Upper lobe of right lung (tissue), 1 donor: ENCODE measurements around the gene FAM153A. TPM values are rescaled to one million over a fixed set of nuclear protein-coding genes. Genes with fewer than 3 reads are reported as not detected.
"Not testable (repeated sequence)": the region's sequence is repeated elsewhere in the genome, so short reads cannot be mapped to it uniquely, and the experiment has no call there.

Source experiments
- ATAC-seq: fragments of 200-7000 bp; cut with Tn5 transposase; one replicate; pipeline ENCODE4 v1.9.1; 2020; ENCODE audit warnings: mild to moderate bottlenecking, moderate library complexity
- DNase-seq: peaks from one replicate; pipeline ENCODE4 v3.0.0-alpha.2; 2020
- H3K27ac ChIP-seq: fragments of 200-600 bp; one replicate; pipeline ENCODE4 v1.8.0; 2022
- H3K27me3 ChIP-seq: fragments of 200-600 bp; one replicate; pipeline ENCODE4 v1.8.0; 2022; ENCODE audit warnings: mild to moderate bottlenecking
- H3K36me3 ChIP-seq: fragments of 200-600 bp; one replicate; pipeline ENCODE4 v1.8.0; 2022
- H3K4me1 ChIP-seq: fragments of 200-600 bp; one replicate; pipeline ENCODE4 v1.8.0; 2022
- H3K4me3 ChIP-seq: fragments of 200-600 bp; one replicate; pipeline ENCODE4 v1.8.0; 2022; ENCODE audit warnings: mild to moderate bottlenecking
- H3K9me3 ChIP-seq: fragments of 200-600 bp; one replicate; pipeline ENCODE4 v1.8.0; 2022
- intact Hi-C: fragments of 100-400 bp; cut with DNase I; formaldehyde crosslinking; loops from one replicate; pipeline ENCODE4 v1.11.0; 2022
- total RNA-seq: library from RNA; stranded (reverse); fragmentation: NEBNext Ultra II Directional; extraction: Animal tissue kit (Norgen Biotek cat#: 25700); gene quantifications from one replicate; pipeline ENCODE4 v1.2.1, GENCODE V29; 2021
- donor health status: DM: no; HTN: yes; CAD: no; lungs with severe emphysema.

FAM153A gene
- total RNA-seq, 1 donor from 2014 or later = 4.3 TPM

DNA sequence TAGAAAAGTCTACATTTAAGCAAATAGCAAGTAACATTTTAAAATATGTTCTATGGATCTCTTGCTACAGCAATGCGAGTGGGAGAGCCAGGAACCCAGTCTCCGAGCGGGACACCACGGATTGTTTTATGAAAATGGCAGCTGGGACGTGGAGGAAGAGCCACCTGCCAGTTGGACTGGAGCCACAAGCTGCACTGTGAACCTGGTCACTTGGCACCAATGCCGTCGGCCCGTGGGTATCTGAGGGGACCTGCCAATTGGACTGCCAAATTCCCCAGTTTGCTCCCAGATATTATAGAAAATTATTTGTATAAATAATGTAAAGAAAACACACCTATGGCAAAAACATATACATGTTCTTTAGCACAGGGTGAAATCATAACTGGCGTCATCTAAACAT lies 10.6 kb upstream of the FAM153A start:
- H3K4me3 ChIP-seq, H3K27ac ChIP-seq, H3K4me1 ChIP-seq, H3K27me3 ChIP-seq, DNase-seq, ATAC-seq, H3K36me3 ChIP-seq, H3K9me3 ChIP-seq, intact Hi-C loops: not testable (repeated sequence)

DNA sequence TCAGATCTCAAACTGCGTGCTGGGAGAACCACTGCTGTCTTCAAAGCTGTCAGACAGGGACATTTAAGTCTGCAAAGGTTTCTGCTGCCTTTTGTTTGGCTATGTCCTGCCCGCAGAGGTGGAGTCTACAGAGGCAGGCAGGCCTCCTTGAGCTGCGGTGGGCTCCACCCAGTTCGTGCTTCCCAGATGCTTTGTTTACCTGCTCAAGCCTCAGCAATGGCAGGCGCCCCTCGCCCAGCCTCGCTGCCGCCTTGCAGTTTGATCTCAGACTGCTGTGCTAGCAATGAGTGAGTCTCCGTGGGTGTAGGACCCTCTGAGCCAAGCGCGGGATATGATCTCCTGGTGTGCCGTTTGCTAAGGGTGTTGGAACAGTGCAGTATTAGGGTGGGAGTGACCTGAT lies 8.9 kb upstream of the FAM153A start:
- H3K9me3 ChIP-seq, DNase-seq, H3K27me3 ChIP-seq, ATAC-seq, H3K27ac ChIP-seq, intact Hi-C loops, H3K4me3 ChIP-seq, H3K4me1 ChIP-seq, H3K36me3 ChIP-seq: not testable (repeated sequence)

DNA sequence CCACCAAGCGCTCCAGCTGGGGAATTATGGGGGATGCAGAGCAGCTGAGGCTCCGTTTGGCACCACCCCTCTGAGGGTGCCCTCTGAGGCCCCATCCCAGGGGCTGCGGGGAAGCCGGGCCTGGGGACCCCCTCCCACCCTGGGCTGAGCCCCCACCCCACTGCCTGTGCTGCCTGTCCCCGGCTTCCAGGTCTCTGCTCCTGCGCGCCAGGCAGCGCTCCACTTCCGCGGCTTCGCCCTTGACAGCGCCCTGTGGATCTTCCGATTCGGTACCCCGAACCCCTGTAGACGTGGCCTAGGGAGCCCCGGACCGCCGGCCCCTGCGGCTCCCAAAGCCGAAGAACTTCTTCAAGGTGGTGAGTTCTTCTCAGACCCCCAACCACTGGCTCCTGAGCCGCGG lies 530 bp downstream of the FAM153A start:
- H3K9me3 ChIP-seq, H3K4me3 ChIP-seq, H3K4me1 ChIP-seq, H3K36me3 ChIP-seq, intact Hi-C loops, DNase-seq, H3K27ac ChIP-seq, H3K27me3 ChIP-seq: not testable (repeated sequence)
- ATAC-seq = peak; percentile 19

DNA sequence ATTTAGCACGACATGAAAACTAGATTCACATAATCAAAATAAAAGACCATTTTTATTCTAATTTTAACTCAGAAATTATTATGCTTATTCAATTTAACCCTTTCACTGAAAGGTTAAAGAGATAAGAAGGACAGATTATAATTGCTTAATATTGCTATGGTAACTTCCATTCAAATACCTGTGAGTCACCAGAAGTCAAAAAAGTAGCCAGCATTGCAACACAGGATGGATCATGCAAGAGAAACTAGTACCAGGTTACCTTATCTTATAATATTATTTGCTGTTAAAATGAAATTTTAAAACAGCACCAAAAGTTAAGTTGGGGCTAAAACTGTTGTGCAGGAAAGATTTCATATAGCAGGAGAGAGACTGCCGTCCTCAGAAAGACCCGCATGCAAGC lies 11.5 kb downstream of the FAM153A start:
- DNase-seq, H3K27me3 ChIP-seq, H3K4me3 ChIP-seq, ATAC-seq, H3K36me3 ChIP-seq, H3K4me1 ChIP-seq, intact Hi-C loops, H3K27ac ChIP-seq, H3K9me3 ChIP-seq: not testable (repeated sequence)

DNA sequence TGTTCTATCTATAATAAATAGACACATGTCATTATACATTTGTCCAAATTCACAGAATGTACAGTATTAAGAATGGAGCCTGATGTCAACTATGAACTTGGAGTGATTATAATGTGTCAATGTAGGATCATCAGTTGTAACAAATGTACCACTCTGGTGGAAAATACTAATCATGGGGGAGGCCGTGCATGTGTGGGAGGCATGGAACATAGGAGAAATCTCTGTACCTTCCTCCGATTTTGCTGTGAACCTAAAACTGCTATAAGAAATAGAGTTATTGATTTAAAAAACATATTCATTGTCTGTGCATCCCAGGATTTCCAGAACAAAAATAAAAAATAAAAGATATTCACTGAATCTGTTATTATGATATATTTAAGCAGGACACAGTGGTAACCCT lies 12.1 kb downstream of the FAM153A start:
- H3K27ac ChIP-seq, DNase-seq, H3K36me3 ChIP-seq, H3K27me3 ChIP-seq, intact Hi-C loops, H3K4me3 ChIP-seq, H3K9me3 ChIP-seq, ATAC-seq, H3K4me1 ChIP-seq: not testable (repeated sequence)

DNA sequence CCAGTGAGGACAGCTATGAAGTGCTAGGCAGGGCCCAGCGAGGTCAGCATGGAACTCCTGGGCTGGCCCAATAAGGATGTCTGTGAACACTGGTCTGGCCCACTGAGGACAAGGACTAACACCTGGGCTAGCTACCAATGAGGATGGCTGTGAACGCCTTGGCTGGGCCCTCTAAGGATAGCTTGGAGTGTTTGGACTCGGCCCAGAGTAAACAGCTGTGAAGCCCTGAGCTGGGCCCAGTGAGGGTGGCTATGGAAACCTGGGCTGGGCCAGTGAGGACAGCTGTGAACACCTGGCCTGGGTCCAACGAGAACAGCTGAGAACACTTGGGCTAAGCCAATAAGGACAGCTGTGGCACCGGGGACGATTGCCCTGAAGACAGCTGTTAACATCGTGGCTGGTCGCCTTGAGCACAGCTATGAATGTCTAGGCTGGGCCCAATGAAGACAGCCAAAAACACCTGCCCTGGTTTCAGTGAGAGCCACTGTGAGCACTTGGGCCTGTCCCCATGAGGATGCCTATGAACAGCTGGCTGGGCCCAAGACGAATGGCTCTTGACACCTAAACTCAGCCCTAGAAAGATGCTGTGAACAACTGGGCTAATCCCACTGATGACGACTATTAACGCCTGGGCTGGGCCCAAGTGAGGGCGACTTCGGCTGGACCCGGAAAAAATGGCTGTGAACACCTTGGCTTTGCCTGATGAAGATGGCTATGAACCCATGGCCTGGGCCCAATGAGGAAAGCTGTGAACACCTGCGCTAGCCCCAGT lies 18.8 kb downstream of the FAM153A start:
- ATAC-seq (peak; percentile 41), DNase-seq (peak; percentile 37)
- intact Hi-C loops, H3K4me1 ChIP-seq, H3K36me3 ChIP-seq, H3K27me3 ChIP-seq, H3K27ac ChIP-seq, H3K9me3 ChIP-seq, H3K4me3 ChIP-seq: not testable (repeated sequence)

DNA sequence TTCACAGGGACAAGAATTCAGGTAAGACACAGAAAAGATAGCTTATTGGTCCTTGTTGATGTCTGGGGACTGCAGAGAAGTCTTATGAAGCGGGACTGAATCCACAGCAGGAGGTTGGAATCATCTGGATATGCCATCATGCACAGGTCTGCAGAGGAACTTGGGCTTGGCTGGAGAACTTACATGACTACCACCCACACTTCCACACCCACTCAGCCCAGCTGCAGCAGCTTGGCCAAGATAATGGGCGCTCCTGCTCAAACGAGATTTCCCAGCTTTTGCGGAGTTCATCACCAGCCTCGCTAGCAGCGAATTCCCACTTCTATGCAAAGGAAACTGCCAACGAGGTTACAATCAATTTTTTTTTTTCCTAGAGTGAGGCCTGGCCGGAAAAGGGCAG lies 21.7 kb downstream of the FAM153A start:
- H3K4me1 ChIP-seq, H3K27ac ChIP-seq, DNase-seq, ATAC-seq, intact Hi-C loops, H3K36me3 ChIP-seq, H3K9me3 ChIP-seq, H3K4me3 ChIP-seq, H3K27me3 ChIP-seq: not testable (repeated sequence)

DNA sequence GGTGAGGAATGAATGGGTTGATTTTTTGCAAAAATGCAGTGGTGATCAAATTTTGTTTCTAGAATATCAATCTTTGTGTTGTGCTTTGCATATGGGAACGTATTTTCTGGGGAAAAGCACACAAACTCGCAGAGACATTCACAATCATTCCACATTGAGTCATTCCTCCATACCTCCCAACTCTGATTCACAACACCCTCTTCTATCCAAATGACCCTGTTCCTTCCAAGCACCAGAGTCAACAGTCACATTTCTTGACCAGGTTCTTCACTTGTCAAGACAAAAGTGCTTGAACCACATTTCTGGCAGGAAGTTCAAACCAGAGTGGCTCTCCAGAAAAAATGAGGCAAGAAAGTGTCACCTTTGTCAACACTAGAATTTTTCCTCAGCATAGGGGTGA lies 35.3 kb downstream of the FAM153A start:
- H3K36me3 ChIP-seq, H3K9me3 ChIP-seq, H3K4me3 ChIP-seq: not testable (repeated sequence)

DNA sequence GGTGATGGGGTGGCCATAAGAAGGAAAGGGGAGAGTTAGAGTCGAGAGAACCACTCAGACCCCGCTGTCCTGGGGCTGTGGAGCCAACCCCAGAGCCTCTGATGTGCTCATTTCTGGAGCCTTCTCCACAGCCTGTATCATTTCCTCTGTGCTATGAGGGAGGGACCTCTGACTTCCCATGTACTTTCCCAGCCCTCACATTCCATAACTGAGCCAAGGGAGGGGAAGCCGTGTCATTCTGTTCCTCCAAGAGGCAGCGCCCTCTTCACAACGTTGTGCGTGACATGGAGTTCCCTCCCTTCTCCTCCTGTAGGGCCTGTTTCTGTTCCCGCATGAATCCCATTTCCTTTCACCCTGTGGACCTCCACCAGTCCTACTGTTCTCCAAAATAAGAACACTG lies 57.8 kb downstream of the FAM153A start:
- H3K27me3 ChIP-seq = not testable (repeated sequence)

More for the DNA sequence above, 35.3 kb downstream of the FAM153A start:
- intact Hi-C loops, H3K27me3 ChIP-seq, H3K27ac ChIP-seq, H3K4me1 ChIP-seq, DNase-seq: not testable (repeated sequence)
- peak; percentile 54 for ATAC-seq

DNA sequence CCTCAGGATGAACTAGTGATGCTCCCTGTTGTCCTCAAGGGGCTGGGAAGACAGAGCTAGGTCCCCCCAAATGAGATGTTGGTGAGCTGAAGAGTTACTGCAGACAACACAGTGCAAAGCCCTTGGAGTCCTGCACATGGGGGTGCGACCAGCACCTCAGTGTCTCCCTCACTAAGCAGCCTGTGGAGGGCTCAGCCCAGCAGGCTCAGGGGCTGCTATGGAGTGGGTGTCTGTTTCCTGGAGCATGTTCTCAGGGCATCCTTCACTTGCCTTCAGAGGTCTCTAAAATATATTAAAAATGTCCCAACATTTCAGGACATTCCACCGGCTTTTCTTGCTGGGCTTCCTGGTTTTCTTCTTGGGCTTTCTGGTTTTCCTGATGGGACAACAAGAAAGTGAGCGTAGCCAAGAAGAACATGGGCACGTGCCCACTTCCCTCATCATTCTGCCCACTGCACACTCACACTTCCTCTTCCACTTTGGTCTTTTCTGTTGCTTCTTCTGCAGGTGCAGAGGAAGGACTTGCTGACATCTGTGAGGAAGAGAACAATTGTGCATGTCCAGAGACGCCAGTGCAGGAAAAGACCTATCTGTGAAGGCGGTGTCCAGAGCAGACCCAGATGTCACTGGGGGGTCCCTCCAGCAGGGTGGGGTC lies 58.7 kb downstream of the FAM153A start:
- H3K4me1 ChIP-seq, H3K4me3 ChIP-seq, ATAC-seq, H3K36me3 ChIP-seq, H3K9me3 ChIP-seq, DNase-seq, H3K27me3 ChIP-seq, H3K27ac ChIP-seq, intact Hi-C loops: not testable (repeated sequence)

More for the DNA sequence above, 57.8 kb downstream of the FAM153A start:
- H3K9me3 ChIP-seq, H3K4me1 ChIP-seq, intact Hi-C loops, H3K36me3 ChIP-seq, H3K27ac ChIP-seq, H3K4me3 ChIP-seq, DNase-seq: not testable (repeated sequence)
- peak; percentile 72 for ATAC-seq

DNA sequence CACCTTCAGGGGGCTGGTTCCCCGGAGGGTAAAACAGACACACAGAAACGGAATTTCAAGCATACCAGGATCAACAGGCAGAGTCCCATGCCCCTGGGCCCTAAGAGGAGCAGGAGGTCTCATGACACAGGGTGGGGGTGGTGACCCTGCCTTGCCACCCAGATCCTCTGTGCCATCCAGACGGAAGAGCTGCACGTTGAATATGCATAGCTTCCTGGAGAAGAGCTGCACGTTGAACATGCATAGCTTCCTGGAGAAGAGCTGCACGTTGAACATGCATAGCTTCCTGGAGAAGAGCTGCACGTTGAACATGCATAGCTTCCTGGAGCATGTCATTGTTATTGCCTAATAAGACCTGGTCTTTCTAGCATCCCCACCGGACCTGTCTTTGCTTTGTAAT lies 59.9 kb downstream of the FAM153A start:
- H3K36me3 ChIP-seq, ATAC-seq, H3K9me3 ChIP-seq, H3K4me1 ChIP-seq, H3K4me3 ChIP-seq, H3K27me3 ChIP-seq, intact Hi-C loops, H3K27ac ChIP-seq, DNase-seq: not testable (repeated sequence)

DNA sequence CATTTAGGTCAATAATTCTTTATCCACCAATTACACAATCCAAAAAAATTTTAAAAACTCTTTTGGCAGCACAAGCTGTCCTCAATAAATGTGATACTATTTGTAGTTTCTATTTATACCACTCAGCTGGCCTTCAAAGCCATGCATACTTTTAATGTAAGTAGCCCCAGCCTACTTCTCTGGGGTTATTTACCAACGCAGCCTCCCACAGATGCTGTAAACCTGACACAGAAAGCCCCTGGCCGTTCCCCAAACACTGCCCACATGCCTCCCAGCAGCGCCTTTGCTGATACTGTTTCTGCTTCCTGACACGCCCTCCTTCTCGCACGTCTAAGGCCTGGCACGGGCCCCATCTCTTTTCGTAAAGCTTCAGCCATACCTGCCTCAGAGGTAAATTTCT lies 62.7 kb downstream of the FAM153A start:
- H3K4me3 ChIP-seq, H3K4me1 ChIP-seq, H3K27ac ChIP-seq, H3K36me3 ChIP-seq, DNase-seq, intact Hi-C loops, H3K9me3 ChIP-seq, H3K27me3 ChIP-seq: not testable (repeated sequence)
- ATAC-seq = peak; percentile 65

DNA sequence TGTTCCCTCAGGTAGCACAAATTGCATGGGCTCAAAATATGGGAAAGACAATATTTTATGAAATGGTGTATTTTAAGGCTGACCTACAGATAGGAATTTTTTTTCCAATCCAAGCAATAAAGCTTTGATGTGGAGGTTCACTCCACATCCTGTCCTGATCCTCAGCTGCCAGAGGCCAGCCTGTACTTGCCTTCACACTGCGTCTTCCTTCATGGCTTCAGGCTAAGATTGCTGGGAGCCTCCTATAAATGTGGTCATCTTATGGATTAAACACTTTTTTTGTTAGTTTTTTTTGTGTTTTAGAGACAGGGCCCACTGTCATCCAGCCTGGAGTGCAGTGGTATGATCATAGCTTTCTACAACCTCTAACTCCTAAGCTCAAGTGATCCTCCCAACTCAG lies 67.3 kb downstream of the FAM153A start:
- H3K9me3 ChIP-seq, ATAC-seq, H3K36me3 ChIP-seq, DNase-seq, H3K27me3 ChIP-seq, intact Hi-C loops, H3K4me1 ChIP-seq, H3K27ac ChIP-seq, H3K4me3 ChIP-seq: not testable (repeated sequence)

DNA sequence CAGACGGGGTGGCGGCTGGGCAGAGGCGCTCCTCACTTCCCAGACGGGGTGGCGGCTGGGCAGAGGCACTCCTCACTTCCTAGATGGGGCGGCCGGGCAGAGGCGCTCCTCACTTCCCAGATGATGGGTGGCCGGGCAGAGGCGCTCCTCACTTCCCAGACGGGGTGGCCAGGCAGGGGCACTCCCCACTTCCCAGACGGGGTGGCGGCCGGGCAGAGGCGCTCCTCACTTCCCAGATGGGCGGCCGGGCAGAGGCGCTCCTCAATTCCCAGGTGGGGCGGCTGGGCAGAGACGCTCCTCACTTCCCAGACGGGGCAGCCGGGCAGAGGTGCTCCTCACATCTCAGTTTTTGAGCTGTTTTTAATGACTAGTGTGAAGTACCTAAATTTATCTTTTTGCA lies 86.6 kb downstream of the FAM153A start:
- H3K27me3 ChIP-seq, H3K4me3 ChIP-seq, DNase-seq, H3K27ac ChIP-seq, H3K36me3 ChIP-seq, ATAC-seq, H3K4me1 ChIP-seq, H3K9me3 ChIP-seq, intact Hi-C loops: not testable (repeated sequence)
